Stimulated activated CD8-positive, alpha-beta memory T cell treated with anti-CD3 and anti-CD28 coated beads, Interleukin-15, amount 100 ng/mL, for 4 hours (primary cell): Measurements from ENCODE around the gene LRP1B.

Experiments used
- DNase-seq, 2 donors: peaks; one replicate each; pipeline ENCODE4 v3.0.0-alpha.2; 2020; ENCODE audit warnings: low read depth in 2 of 2

Gene LRP1B

GRCh38 chr2:141142025-141142424 lies 988.8 kb downstream of the LRP1B start:
- no peak for DNase-seq

- DNase-seq, result no peak
Observed at GRCh38 chr2:141137122-141137693, 993.6 kb downstream of the LRP1B start.

- no peak for DNase-seq
Observed at GRCh38 chr2:141133883-141134282, 996.9 kb downstream of the LRP1B start.

GRCh38 chr2:141125432-141125831 lies 1005.4 kb downstream of the LRP1B start:
- DNase-seq, result no peak

GRCh38 chr2:141118836-141119235 lies 1012.0 kb downstream of the LRP1B start:
- no peak for DNase-seq

GRCh38 chr2:141113301-141113700 lies 1017.5 kb downstream of the LRP1B start:
- no peak for DNase-seq

GRCh38 chr2:141109633-141110032 lies 1021.2 kb downstream of the LRP1B start:
- DNase-seq, result no peak

GRCh38 chr2:141105763-141106162 lies 1025.1 kb downstream of the LRP1B start:
- DNase-seq, result no peak

- DNase-seq, result no peak
Observed at GRCh38 chr2:141103216-141103615, 1027.6 kb downstream of the LRP1B start.

- no peak for DNase-seq
Observed at GRCh38 chr2:141079231-141079630, 1051.6 kb downstream of the LRP1B start.

GRCh38 chr2:141075753-141076152 lies 1055.1 kb downstream of the LRP1B start:
- DNase-seq, result no peak

GRCh38 chr2:141068053-141068682 lies 1062.6 kb downstream of the LRP1B start:
- DNase-seq, result no peak

GRCh38 chr2:141065042-141065441 lies 1065.8 kb downstream of the LRP1B start:
- no peak for DNase-seq

GRCh38 chr2:141063406-141063805 lies 1067.4 kb downstream of the LRP1B start:
- no peak for DNase-seq

GRCh38 chr2:141062443-141062842 lies 1068.4 kb downstream of the LRP1B start:
- DNase-seq, result no peak

- no peak for DNase-seq
Observed at GRCh38 chr2:141062031-141062430, 1068.8 kb downstream of the LRP1B start.

- DNase-seq, result no peak
Observed at GRCh38 chr2:141058556-141058955, 1072.3 kb downstream of the LRP1B start.

- DNase-seq, result no peak
Observed at GRCh38 chr2:141055531-141055930, 1075.3 kb downstream of the LRP1B start.

- no peak for DNase-seq
Observed at GRCh38 chr2:141048951-141049350, 1081.9 kb downstream of the LRP1B start.

GRCh38 chr2:141041281-141041680 lies 1089.5 kb downstream of the LRP1B start:
- DNase-seq, result no peak

- DNase-seq, result no peak
Observed at GRCh38 chr2:141038341-141038740, 1092.5 kb downstream of the LRP1B start.

GRCh38 chr2:141037361-141037760 lies 1093.5 kb downstream of the LRP1B start:
- no peak for DNase-seq

GRCh38 chr2:141035846-141036420 lies 1094.9 kb downstream of the LRP1B start:
- no peak for DNase-seq
